Endothelial cell of umbilical vein (primary cell): ENCODE measurements around the gene TYRO3. TPM values are rescaled to one million over a fixed set of nuclear protein-coding genes. Genes with fewer than 3 reads are reported as not detected.

Experiments
- BruUV-seq: library from RNA; stranded (reverse); fragments of 400-500 nt; replicated peaks from 2 replicates; lab custom pipeline; 2021; lab: Mats Ljungman, UMichigan
- CTCF ChIA-PET: fragments of 300-600, 350-600 bp; sonication (Branson Sonifier 250); formaldehyde crosslinking; loops from one replicate; lab custom pipeline; 2021; ENCODE audit warnings: antibody characterized with exemption, inconsistent platforms; lab: Charles Lee
- POLR2A ChIA-PET: fragments of 300-600, 350-600 bp; sonication (Branson Sonifier 250); formaldehyde crosslinking; loops from one replicate; lab custom pipeline; 2021; ENCODE audit warnings: antibody characterized with exemption, inconsistent platforms; lab: Charles Lee
- DNase-seq: peaks from one replicate; pipeline ENCODE4 v3.0.0-alpha.2; 2011; ENCODE audit warnings: low read depth, low spot score
- FAIRE-seq: peaks from 2 replicates; lab custom pipeline; 2011; peaks lifted over from hg19 to GRCh38; lab: Jason Lieb, UNC
- H2AFZ ChIP-seq: 2 replicates; pipeline ENCODE4 v1.6.0; 2012; ENCODE audit warnings: low read depth, low read length, control low read depth, inconsistent platforms
- H3K27ac ChIP-seq: 2 replicates; pipeline ENCODE4 v1.5.1; 2011; ENCODE audit warnings: low read depth, mild to moderate bottlenecking, control low read depth, low read length, moderate library complexity; ENCODE audit not compliant: insufficient read depth
- H3K27me3 ChIP-seq, 2 experiments: 2 replicates each; pipeline versions ENCODE4 v1.6.0 to v1.6.1; 2011; ENCODE audit warnings: low read length in 2 of 2, mixed read lengths in 1 of 2; ENCODE audit not compliant: control insufficient read depth in 2 of 2, insufficient read depth in 2 of 2
- H3K36me3 ChIP-seq, 2 experiments: 2 replicates in 1 of 2; 3 replicates in 1 of 2; pipeline ENCODE4 v1.5.1; 2011; ENCODE audit warnings: low read length in 2 of 2, mild to moderate bottlenecking in 1 of 2, moderate library complexity in 1 of 2; ENCODE audit not compliant: control insufficient read depth in 2 of 2, insufficient read depth in 2 of 2; ENCODE audit errors: extremely low read depth in 1 of 2
- H3K4me1 ChIP-seq: 3 replicates; pipeline ENCODE4 v1.5.1; 2011; ENCODE audit warnings: mild to moderate bottlenecking, low read length; ENCODE audit not compliant: control insufficient read depth, insufficient read depth; ENCODE audit errors: extremely low read depth
- H3K4me2 ChIP-seq: 2 replicates; pipeline ENCODE4 v1.6.1; 2011; ENCODE audit warnings: low read length, control low read depth, mixed read lengths; ENCODE audit not compliant: insufficient read depth
- H3K4me3 ChIP-seq, 3 experiments: fragments of 200-600 bp in 1 of 3; sonication (generic), shearing (Covaris generic) in 1 of 3; replicated peaks in 1 of 3; 2 replicates each; pipeline ENCODE4 v1.5.1; 2011 to 2016; ENCODE audit warnings: control low read depth in 3 of 3, low read length in 3 of 3, mild to moderate bottlenecking in 2 of 3, inconsistent platforms in 1 of 3, low read depth in 1 of 3, moderate library complexity in 1 of 3; ENCODE audit not compliant: insufficient read depth in 1 of 3
- H3K79me2 ChIP-seq: 2 replicates; pipeline ENCODE4 v1.6.0; 2012; ENCODE audit warnings: low read length, inconsistent platforms; ENCODE audit not compliant: control insufficient read depth, insufficient read depth
- H3K9ac ChIP-seq: replicated peaks from 2 replicates; pipeline ENCODE3; 2011; ENCODE audit warnings: low read length, control low read depth; ENCODE audit not compliant: insufficient read depth; ENCODE audit errors: extremely low read depth
- H3K9me1 ChIP-seq: replicated peaks from 3 replicates; pipeline ENCODE4 v1.6.0; 2011; ENCODE audit warnings: mild to moderate bottlenecking, low read length; ENCODE audit not compliant: control insufficient read depth, insufficient read depth; ENCODE audit errors: extremely low read depth
- H3K9me3 ChIP-seq: replicated peaks from 2 replicates; pipeline ENCODE4 v1.5.1; 2012; ENCODE audit warnings: low read length, inconsistent platforms; ENCODE audit not compliant: control insufficient read depth, insufficient read depth
- H4K20me1 ChIP-seq: replicated peaks from 2 replicates; pipeline ENCODE3; 2011; ENCODE audit warnings: mild to moderate bottlenecking, low read length; ENCODE audit not compliant: control insufficient read depth, insufficient read depth; ENCODE audit errors: extremely low read depth
- EZH2 ChIP-seq: IDR thresholded peaks from 2 replicates; pipeline ENCODE4 v1.6.1; 2012; ENCODE audit warnings: borderline replicate concordance, low read depth, mild to moderate bottlenecking, moderate library complexity, low read length, inconsistent platforms; ENCODE audit not compliant: severe bottlenecking
- FOS ChIP-seq: IDR thresholded peaks from 2 replicates; pipeline ENCODE4 v1.6.1; 2011; ENCODE audit warnings: mild to moderate bottlenecking, low read length, moderate library complexity, borderline replicate concordance; ENCODE audit not compliant: insufficient read depth
- GATA2 ChIP-seq: IDR thresholded peaks from 2 replicates; pipeline ENCODE4 v1.7.0; 2011; ENCODE audit warnings: low read depth, mild to moderate bottlenecking, moderate library complexity, mixed read lengths, low read length; ENCODE audit not compliant: insufficient read length, insufficient read depth
- JUN ChIP-seq: IDR thresholded peaks from 2 replicates; pipeline ENCODE4 v1.6.1; 2011; ENCODE audit warnings: borderline replicate concordance, low read depth; ENCODE audit not compliant: insufficient read length, insufficient read depth
- MYC ChIP-seq: IDR thresholded peaks from one replicate; pipeline ENCODE4 v1.6.1; 2011; ENCODE audit warnings: mild to moderate bottlenecking, low read depth, low read length
- POLR2A ChIP-seq: IDR thresholded peaks from 2 replicates; pipeline ENCODE4 v1.6.1; 2012; ENCODE audit warnings: low read depth, mild to moderate bottlenecking, control low read depth, low read length
- POLR2AphosphoS5 ChIP-seq: IDR thresholded peaks from 2 replicates; pipeline ENCODE4 v1.6.1; 2012; ENCODE audit warnings: low read depth, mild to moderate bottlenecking, control low read depth, low read length, moderate library complexity; ENCODE audit not compliant: insufficient read depth
- dilution Hi-C: fragments of 300-500 bp; cut with MboI; formaldehyde crosslinking; loops from one replicate; pipeline ENCODE4 v1.15.0; 2019; ENCODE audit warnings: low sequenced_read_pairs; ENCODE audit not compliant: extremely low pct_ligation_motif_present
- intact Hi-C: fragments of 100-400 bp; cut with micrococcal nuclease; formaldehyde crosslinking; loops from one replicate; pipeline ENCODE4 v1.10.0; 2022
- polyA plus RNA-seq, 4 experiments: library from polyadenylated mRNA; depleted of rRNA in 3 of 4; stranded (reverse) in 3 of 4; unstranded in 1 of 4; fragments of >200 nt; gene quantifications; 2 replicates each; pipeline versions ENCODE4 v1.2.1 to v1.2.3, GENCODE V29; 2011 to 2012; ENCODE audit warnings: missing spikeins in 1 of 4
- total RNA-seq: library from RNA; stranded (reverse); gene quantifications from 2 replicates; pipeline ENCODE4 v1.2.3, GENCODE V29; 2021
- TF ChIP-seq, protein P1 (sequence below): IDR thresholded peaks from 2 replicates; pipeline ENCODE4 v1.6.1; 2011; ENCODE audit not compliant: insufficient read depth, insufficient read length
- TF ChIP-seq, protein P2 (sequence below), 2 donors: IDR thresholded peaks; 1 replicate in 1 of 2; 2 replicates in 1 of 2; pipeline ENCODE4 v1.5.1; 2011; ENCODE audit warnings: low read length in 2 of 2, mild to moderate bottlenecking in 2 of 2, moderate library complexity in 2 of 2, control low read depth in 1 of 2, inconsistent platforms in 1 of 2, low read depth in 1 of 2; ENCODE audit not compliant: insufficient read depth in 1 of 2; ENCODE audit errors: extremely low read depth in 1 of 2

The TYRO3 gene
- total and polyA plus RNA-seq, 2 donors (not counting 3 experiments of a cell fraction or from before 2014, with no cell fraction given), result 14.1 to 14.5 TPM

DNA sequence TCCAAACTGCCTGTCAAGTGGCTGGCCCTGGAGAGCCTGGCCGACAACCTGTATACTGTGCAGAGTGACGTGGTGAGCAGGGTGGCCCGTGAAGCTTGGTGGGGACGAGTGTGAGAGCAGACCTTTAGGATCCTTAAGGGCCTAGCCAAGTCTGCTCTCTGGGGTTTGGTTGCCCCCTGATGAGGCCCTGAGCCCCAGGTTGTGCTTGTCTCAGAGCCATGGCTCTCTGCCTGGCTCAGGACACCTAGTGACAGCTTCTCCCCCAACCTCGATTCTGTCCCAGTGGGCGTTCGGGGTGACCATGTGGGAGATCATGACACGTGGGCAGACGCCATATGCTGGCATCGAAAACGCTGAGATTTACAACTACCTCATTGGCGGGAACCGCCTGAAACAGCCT, 14.4 kb downstream of the TYRO3 start:
- DNase-seq (no peak), FAIRE-seq (no peak)
- Histone ChIP-seq H3K4me3 (no peak overlapping the region), H3K9ac (no peak overlapping the region), H3K27ac (no peak overlapping the region), H3K9me1 (no peaks in the 10 kb centered on the region), H3K36me3 (peaks cover 0 to 5% of the 10 kb centered on the region in 2 experiments), H3K4me2 (no peak overlapping the region), H4K20me1 (no peaks in the 10 kb centered on the region), H3K27me3 (no peaks in the 10 kb centered on the region), H3K4me1 (no peaks in the 10 kb centered on the region), H2AFZ (no peak overlapping the region), H3K9me3 (no peaks in the 10 kb centered on the region), H3K79me2 (no peaks in the 10 kb centered on the region)
- dilution Hi-C loops, result no loop called here
- ChIA-PET POLR2A (no interaction called here), CTCF (no interaction called here)
- TF ChIP-seq, protein P1, sequence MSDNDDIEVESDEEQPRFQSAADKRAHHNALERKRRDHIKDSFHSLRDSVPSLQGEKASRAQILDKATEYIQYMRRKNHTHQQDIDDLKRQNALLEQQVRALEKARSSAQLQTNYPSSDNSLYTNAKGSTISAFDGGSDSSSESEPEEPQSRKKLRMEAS, result no peak
- TF ChIP-seq MYC (no peak), POLR2A (no peak), EZH2 (no peak), GATA2 (no peak), JUN (no peak), POLR2AphosphoS5 (no peak), FOS (no peak)
- TF ChIP-seq, protein P2, sequence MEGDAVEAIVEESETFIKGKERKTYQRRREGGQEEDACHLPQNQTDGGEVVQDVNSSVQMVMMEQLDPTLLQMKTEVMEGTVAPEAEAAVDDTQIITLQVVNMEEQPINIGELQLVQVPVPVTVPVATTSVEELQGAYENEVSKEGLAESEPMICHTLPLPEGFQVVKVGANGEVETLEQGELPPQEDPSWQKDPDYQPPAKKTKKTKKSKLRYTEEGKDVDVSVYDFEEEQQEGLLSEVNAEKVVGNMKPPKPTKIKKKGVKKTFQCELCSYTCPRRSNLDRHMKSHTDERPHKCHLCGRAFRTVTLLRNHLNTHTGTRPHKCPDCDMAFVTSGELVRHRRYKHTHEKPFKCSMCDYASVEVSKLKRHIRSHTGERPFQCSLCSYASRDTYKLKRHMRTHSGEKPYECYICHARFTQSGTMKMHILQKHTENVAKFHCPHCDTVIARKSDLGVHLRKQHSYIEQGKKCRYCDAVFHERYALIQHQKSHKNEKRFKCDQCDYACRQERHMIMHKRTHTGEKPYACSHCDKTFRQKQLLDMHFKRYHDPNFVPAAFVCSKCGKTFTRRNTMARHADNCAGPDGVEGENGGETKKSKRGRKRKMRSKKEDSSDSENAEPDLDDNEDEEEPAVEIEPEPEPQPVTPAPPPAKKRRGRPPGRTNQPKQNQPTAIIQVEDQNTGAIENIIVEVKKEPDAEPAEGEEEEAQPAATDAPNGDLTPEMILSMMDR (IDR thresholded peaks at IDR 0.05; ENCODE audit: extremely low read depth in 1 of 2, insufficient read depth in 1 of 2, low read depth in 1 of 2, low read length in 2 of 2), result no peak
- no TSS peak for BruUV-seq
- intact Hi-C loops, result no loop called here
